GM13977 (cell line): ENCODE measurements around the gene PAQR4.
"Not testable (repeated sequence)": the region's sequence is repeated elsewhere in the genome, so short reads cannot be mapped to it uniquely, and the experiment has no call there.

Experiments
- DNase-seq: peaks from one replicate; pipeline ENCODE4 v3.0.0; 2012; ENCODE audit warnings: low spot score
- CTCF ChIP-seq: IDR thresholded peaks from 2 replicates; pipeline ENCODE4 v1.5.1; 2012; ENCODE audit warnings: mild to moderate bottlenecking, control low read depth; ENCODE audit not compliant: insufficient read depth; ENCODE audit errors: extremely low read depth, missing control alignments
- in situ Hi-C: fragments of 300-500 bp; cut with MboI; formaldehyde crosslinking; loops from one replicate; pipeline ENCODE4 v1.12.0; 2022; ENCODE audit warnings: low sequenced_read_pairs, low pct_unique_long_range_greater_than_20kb, mixed read lengths, inconsistent platforms; ENCODE audit not compliant: unreplicated experiment

The PAQR4 gene

GRCh38 chr16:2933701-2934100 is 35.4 kb upstream of the PAQR4 start:
- no peak for DNase-seq
- in situ Hi-C loops = no loop called here
- no peak for TF ChIP-seq CTCF

GRCh38 chr16:2934450-2934849 is 34.7 kb upstream of the PAQR4 start:
- no peak for DNase-seq
- in situ Hi-C loops = no loop called here
- no peak for TF ChIP-seq CTCF

GRCh38 chr16:2936436-2937011 is 32.6 kb upstream of the PAQR4 start:
- no peak for TF ChIP-seq CTCF
- in situ Hi-C loops = no loop called here
- DNase-seq = no peak

- DNase-seq = no peak
- in situ Hi-C loops = no loop called here
- TF ChIP-seq CTCF = no peak
These were observed 32.0 kb upstream of the PAQR4 start for GRCh38 chr16:2937170-2937569.

- in situ Hi-C loops = no loop called here
- DNase-seq = no peak
- TF ChIP-seq CTCF = no peak
These were observed 30.9 kb upstream of the PAQR4 start for GRCh38 chr16:2938206-2938605.

- no peak for TF ChIP-seq CTCF
- in situ Hi-C loops = no loop called here
These were observed 29.2 kb upstream of the PAQR4 start for GRCh38 chr16:2939968-2940367.

GRCh38 chr16:2942045-2942444 is 27.1 kb upstream of the PAQR4 start:
- in situ Hi-C loops = no loop called here
- no peak for DNase-seq
- TF ChIP-seq CTCF = no peak

More at GRCh38 chr16:2939968-2940367, 29.2 kb upstream of the PAQR4 start:
- DNase-seq = no peak

GRCh38 chr16:2943716-2944115 is 25.4 kb upstream of the PAQR4 start:
- in situ Hi-C loops, DNase-seq: not testable (repeated sequence)
